Measurements from ENCODE around the gene PTPRG.
A peak's percentile ranks its signal among the peaks of the same experiment; 100 is the strongest.

Gene PTPRG

GRCh38 chr3:62261121-62261520, 699.8 kb downstream of the PTPRG start:
- DNase-seq, result no peak

- DNase-seq, result no peak
These were observed 700.4 kb downstream of the PTPRG start for GRCh38 chr3:62261736-62262135.

DNA sequence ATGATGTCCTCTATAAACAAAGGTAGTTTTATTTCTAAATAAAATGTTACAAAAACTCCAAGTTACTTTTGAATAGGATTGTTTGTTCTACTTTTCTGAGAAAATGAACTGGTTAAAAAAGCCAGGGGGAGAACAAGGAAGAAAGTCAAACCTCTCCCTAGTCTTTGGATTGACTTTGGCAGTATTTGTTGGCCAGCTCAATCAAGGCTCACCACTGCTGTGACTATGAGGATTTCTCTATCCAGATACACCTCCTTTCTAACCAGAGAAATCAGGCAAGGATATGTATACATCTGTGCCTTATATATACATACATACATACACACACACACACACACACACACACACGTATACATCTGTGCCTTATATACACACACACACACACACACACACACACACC, 704.2 kb downstream of the PTPRG start:
- no peak for DNase-seq

DNA sequence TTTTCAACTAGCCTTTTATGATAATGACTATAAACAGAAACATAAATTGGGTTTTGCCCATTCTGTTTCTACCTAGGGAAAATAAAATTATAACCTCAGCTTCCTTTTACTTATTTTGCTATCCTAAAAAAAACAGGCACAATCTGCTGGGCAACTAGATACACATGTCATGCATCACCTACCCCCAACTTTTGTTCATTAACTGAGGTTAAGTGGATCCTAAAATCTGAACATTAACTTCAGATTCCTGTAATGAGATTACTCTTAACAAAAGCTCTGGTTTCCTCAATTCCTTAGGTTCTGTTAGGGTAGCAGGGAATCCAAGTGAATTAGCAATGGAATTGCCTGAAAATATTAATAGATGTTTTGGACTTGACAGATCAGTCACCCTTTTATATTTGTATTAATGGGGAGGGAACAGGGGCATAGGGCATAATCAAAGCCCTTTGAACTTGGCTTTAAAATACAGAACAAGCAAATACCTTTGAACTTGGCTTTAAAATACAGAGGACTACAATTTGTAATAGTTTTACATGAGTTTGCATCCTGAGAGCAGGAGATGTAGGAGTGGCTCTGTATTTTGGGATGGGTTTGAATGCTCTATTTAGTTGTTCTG, 705.4 kb downstream of the PTPRG start:
- no peak for DNase-seq

GRCh38 chr3:62276658-62277180, 715.3 kb downstream of the PTPRG start:
- DNase-seq, result no peak

- no peak for DNase-seq
These were observed 716.1 kb downstream of the PTPRG start for GRCh38 chr3:62277450-62277849.

DNA sequence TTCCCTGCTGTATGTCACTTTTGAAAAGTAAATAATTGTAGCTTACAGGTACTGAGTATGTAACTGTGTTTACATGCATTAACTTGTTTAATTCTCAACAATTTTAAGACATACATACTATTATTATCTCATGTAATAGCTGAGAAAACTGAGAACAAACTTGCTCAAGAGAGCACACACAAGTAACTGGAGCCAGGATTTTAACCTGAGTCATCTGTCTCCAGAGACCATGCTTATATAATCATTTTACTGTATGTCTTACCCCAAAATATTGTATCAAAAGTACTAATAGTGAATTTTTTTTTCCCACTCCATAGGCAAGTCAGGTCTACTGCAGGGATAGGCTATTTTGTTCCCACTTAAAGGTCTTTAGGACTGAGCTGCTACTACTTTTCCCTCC, 716.6 kb downstream of the PTPRG start:
- no peak for DNase-seq

GRCh38 chr3:62281726-62282125, 720.4 kb downstream of the PTPRG start:
- no peak for DNase-seq

DNA sequence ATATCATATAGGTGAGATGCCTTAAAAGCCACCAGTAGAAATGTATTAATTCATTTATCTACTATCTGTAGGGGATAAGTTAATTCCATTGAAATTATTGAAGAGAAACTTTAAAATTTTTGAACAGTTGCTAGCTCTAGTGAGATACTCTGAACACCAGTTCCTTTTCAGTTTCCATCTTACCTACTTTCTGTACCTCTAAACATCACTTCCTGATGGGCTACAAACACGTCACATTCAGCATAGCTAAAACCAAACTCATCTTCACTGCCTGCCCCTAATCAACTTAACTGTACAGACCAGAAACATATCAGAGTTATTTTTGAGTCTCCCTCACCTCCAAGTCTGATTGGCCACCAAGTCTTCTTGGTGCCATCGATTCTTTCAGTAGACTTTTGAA, 723.1 kb downstream of the PTPRG start:
- DNase-seq, result no peak

DNA sequence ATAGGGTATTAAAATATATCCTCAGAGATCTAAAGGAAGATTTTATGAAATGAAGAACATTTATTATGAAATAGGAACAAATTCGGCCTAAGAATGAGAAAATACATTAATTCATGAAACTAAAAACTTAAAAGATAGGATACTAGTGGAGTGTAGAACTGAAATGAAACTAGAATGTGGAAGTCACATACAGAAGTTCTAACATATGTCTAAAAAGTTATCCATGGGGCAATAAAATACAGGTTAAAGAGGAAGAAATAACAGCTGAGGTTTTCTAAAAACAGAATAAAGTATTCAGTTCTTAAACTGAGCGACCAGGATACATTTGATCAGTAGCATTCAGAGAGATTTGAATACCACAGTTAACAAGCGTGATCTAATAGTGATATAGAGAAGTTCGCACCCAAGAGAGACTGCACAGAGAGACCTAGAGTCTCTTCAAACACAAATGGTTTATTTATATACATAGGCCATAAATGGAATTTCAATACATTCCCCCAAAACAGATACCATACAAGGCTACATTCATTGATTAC, 726.1 kb downstream of the PTPRG start:
- no peak for DNase-seq

DNA sequence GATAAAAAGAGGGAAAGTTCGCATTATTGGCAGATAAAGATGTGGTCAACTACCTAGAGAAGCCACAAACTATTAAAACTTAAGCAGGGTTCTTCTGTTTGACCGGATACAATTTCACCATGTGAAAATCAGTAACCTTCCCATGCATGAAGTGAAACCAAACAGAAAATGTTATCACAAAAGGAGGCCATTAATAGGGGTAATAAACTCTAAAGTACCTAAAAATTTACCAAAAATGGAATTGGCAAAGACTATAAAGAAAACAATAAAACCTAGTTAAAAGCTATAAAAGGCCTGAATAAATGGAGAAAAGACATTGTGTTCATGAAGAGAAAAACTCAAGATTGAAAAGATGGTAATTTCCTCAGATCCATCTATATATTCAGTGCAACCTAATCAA, 728.6 kb downstream of the PTPRG start:
- no peak for DNase-seq

GRCh38 chr3:62293051-62293780, 731.8 kb downstream of the PTPRG start:
- DNase-seq, result no peak

DNA sequence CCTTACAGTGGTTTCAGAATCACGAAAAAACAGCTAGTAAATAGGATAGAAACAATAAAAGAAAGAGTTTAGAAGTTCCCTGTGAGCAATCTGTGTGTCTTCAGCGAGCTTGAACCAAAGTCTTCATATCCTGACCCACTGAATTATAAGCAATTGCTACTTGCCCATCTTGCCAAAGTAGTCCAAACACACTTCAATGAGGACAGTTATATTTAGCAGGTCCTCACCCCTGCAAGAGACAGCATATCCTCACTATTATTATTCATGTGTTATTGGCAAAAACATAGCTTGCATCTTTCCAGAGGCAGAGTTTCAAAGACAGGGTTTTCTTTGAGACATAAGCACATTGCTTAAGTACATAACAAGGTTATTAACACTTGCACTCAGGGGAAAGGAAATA, 734.2 kb downstream of the PTPRG start:
- DNase-seq, result no peak

DNA sequence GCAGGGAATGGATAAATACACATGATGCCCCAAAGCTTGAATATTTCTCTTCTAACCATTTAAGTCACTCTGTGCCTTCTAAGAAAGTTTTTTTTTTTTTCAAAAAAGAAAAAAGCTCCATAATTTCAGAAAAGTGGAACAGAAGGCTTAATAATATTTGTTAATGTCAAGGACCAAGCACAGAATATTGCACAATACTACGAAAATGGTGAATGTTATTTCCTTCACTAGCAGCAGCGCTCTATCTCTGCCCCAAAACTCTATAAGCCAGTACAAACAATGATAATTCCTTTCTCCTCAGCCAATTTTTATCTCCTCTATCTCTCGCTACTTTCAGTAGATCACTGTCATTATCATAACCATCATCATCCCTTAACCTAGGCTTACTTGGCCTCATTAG, 739.2 kb downstream of the PTPRG start:
- DNase-seq, result no peak

- no peak for DNase-seq
These were observed 750.8 kb downstream of the PTPRG start for GRCh38 chr3:62312201-62312600.

DNA sequence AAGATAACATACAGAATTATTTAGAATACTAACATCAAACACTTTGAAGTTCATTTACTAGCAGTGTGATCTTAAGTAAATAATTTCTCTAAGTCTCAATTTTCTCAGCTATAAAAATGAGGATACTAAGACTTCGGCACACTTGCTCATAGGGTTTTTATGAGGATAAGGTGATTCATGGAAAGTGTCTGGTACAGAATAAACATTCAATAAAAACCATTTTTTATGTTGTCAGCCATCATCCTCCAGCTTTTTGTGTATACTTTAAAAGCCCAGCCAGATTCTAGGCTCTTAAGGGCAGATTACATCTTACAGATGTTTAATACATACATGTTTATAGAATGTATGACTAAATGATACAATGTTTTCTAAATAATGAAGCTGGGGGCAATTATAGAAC, 755.2 kb downstream of the PTPRG start:
- DNase-seq, result no peak

DNA sequence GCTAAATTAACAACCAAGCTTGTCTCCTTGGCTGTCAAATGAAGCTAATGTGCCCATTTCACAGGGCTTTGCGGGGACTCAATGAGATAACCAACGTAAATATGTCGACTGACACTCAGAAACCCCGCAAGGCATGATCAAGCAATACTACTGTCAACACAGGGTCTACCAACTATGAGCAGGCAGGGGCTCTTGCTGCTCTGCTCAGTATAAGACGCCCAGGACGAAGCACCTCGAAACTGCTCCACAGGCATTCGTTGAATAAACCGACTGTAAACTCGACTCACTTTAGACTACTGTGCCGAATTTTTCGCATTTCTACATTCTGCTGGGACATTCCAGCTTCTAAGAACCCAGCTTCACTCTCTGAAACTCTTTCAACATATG, 757.0 kb downstream of the PTPRG start:
- no peak for DNase-seq

DNA sequence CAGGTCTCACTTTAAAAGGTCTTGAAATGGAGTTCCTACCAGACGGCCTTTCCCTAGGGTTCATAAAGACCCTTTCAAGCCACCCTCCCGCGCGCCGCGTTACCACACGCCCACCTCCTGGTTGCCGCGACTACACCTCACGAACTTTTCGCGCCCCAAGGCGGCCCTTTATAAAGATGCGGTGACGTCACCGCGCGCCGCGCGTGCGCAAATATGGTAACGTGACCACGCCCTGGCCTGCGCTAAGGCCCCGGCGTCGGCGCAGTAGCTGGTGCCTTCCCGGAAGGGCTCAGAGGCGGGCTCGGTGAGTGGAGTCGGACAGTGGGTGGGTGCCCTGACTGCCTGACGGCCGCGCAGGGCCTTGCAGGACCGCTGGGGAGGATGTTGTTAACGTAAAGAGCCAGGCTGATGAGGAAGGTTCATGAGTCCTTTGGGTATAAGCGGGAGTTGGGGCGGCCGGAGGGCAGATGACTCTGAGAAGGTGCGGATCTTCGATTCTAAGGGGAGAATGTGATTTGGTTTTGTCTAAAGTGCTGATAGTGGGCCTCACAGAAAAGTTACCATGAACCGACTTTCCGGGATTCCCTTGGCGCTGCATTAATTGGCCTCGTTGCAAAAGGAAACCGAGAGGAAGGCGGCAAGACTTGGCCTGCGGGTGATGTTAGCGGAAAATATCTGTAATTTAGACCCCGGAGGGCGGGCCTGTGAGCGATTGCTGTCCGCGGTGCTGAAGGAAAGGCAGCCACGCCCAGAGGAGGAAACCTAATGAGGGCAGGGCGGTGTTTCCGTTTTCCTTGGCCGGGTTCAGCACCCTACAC, 757.6 kb downstream of the PTPRG start:
- peak; percentile 92 for DNase-seq

DNA sequence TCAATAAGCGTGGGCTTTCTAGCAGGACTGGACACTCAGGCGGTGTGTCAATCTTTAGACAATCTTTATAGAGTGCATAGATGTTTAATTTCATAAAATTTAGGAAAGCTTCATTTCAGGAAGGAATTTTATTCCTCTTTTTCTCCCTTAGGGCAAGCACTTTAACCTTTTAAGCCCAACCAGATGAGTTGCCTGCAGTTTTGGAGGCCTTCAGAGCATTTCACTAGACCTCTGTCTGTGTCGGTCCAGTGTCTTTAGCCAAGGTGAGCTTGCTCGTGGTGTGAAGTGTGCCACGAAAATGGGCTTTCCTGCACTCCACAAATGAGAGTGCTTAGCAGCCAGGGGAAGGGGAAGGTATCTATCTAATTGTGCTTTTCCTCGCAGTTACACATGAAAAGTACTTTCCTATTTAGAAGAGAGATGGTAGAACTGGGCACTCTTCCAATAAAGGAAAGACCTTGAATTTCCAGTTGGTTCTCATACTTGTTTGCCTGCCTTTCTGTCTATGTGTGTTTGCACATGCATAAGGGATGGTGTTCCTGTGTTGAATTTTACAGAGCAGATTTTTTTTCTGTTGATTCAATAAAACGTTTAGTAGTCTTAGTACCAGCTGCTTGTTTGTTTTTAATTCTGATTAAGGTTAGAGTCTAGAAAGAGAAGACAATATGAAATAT, 758.3 kb downstream of the PTPRG start:
- no peak for DNase-seq

GRCh38 chr3:62323241-62323640, 761.9 kb downstream of the PTPRG start:
- DNase-seq, result no peak

DNA sequence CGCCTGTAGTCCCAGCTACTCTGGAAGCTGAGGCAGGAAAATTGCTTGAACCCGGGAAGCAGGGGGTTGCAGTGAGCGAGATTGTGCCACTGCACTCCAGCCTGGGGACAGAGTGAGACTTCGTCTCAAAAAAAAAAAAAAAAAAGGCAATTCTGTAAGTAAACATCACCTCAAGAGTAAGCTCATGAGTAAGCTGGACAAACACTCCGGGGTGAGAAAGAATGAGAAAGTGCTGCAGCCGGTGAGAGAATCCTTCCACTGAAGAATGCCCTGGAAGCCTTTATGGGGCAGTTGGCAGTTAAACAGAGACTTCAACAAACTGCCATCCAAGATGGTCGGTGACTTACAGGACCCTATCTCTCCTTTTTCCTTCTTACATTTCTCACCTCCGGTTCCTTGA, 764.5 kb downstream of the PTPRG start:
- no peak for DNase-seq

DNA sequence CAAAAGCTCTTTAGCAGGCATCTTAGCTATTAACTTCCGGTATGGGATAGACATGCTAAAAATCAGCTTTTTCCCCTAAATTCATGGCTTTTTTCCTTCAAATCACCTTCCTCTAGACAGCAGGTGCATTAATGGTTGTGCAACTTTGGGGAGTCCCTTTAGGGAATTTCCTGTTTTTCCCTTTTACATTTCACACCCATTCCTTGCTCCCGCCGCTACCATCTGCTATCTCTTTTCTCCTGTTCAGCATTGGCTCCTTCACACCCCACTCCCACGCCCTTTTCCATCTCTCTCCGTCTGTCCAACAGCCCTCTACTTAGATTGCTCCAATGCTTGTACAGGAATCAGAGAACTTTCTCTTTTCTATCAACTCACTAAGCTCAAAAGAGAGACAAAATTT, 768.6 kb downstream of the PTPRG start:
- no peak for DNase-seq

DNA sequence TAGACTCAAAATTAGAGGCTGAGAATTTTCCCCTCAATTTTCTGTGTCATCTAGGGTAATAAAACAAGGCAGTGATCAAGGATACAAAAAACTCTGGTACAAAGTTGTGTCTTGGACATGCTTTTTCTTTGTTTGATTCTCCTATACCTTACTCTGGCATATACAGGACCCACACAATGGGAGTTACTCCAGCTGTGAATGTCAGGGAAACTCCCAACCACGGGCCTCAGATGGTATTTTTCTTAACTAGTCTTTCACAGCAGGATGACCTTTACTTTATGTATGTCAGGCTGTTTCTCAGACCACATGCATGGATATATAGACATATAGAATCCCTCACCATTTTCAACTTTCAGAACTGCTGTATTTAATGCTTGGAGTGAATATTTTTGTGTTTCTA, 770.6 kb downstream of the PTPRG start:
- DNase-seq, result no peak
